Tibial nerve (tissue), 3 donors: ENCODE results near the gene LRRC37A3.
"Not testable (repeated sequence)": the region's sequence is repeated elsewhere in the genome, so short reads cannot be mapped to it uniquely, and the experiment has no call there.

Experiments
- CTCF ChIP-seq, 5 experiments: fragments of 200-600 bp in 3 of 5; fragments of 450-650 bp in 2 of 5; sonication (generic) in 3 of 5; IDR thresholded peaks; one replicate each; pipeline ENCODE4 v1.5.1; 2016 to 2019; ENCODE audit warnings: antibody characterized with exemption in 5 of 5, mild to moderate bottlenecking in 3 of 5, moderate library complexity in 2 of 5
- POLR2A ChIP-seq, 2 donors: fragments of 450-650 bp; IDR thresholded peaks; one replicate each; pipeline ENCODE4 v1.6.1; 2017; ENCODE audit warnings: antibody characterized with exemption in 2 of 2, mild to moderate bottlenecking in 2 of 2, moderate library complexity in 2 of 2

DNA sequence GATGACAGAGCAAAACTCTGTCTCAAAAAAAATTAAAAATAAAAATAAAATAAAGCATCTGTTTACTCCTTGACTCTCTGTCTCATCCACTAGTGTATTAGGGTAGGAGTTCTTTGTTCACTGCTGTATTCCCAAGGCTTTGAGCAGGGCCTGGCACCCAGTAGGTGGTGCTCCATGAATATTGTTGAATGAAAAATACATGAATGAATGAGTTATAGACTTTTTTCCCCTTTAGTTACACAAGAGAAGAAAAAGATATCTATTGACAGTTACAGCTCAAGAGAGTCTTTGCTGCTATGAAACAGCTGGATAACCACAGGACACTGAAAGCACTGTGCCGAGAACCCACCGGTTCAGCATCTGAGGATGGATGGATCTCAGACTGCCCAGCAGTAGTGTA is 44.5 kb upstream of the LRRC37A3 start:
- not testable (repeated sequence) for TF ChIP-seq POLR2A, CTCF (IDR thresholded peaks at IDR 0.05)
